GM18868 (cell line): ENCODE data around the gene GOLGA6L7.
"Not testable (repeated sequence)": the region's sequence is repeated elsewhere in the genome, so short reads cannot be mapped to it uniquely, and the experiment has no call there.

ENCODE experiments used
- ATAC-seq: cut with Tn5 transposase; IDR thresholded peaks from one replicate; pipeline ENCODE4 v1.9.1; 2021; ENCODE audit warnings: mild to moderate bottlenecking, moderate library complexity; ENCODE audit not compliant: unreplicated experiment

The GOLGA6L7 gene, protein sequence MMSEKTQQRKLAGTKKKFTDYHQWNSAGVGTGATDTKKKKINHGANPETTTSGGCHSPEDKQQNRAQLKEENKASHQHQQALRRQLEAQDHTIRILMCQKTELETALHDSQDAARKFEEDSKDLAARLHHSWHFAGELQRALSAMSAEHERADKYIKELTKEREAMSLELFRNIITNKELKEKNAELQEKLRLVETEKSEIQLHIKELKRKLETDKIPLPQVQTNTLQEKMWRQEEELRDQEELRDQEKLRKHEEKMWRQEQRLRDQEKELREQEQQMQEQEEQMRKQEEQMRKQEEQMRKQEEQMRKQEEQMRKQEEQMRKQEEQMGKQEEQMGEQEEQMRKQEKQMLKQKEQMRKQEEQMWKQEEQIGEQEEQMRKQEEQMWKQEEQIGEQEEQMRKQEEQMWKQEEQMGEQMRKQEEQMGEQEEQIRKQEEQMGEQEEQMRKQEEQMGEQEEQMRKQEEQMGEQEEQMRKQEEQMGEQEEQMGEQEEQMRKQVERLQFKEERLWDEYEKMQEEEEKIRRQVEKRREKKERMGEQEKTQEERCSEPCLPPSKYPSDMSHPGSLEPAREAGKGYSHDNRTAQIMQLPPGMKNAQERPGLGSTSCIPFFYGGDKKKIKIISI

GRCh38 chr15:28848521-28848920 is at the start of gene GOLGA6L7:
TSS of gene GOLGA6L7 (minus strand) at chr15:28848644. CDS start at chr15:28848549, 95 bp downstream.
- ATAC-seq = not testable (repeated sequence)

DNA sequence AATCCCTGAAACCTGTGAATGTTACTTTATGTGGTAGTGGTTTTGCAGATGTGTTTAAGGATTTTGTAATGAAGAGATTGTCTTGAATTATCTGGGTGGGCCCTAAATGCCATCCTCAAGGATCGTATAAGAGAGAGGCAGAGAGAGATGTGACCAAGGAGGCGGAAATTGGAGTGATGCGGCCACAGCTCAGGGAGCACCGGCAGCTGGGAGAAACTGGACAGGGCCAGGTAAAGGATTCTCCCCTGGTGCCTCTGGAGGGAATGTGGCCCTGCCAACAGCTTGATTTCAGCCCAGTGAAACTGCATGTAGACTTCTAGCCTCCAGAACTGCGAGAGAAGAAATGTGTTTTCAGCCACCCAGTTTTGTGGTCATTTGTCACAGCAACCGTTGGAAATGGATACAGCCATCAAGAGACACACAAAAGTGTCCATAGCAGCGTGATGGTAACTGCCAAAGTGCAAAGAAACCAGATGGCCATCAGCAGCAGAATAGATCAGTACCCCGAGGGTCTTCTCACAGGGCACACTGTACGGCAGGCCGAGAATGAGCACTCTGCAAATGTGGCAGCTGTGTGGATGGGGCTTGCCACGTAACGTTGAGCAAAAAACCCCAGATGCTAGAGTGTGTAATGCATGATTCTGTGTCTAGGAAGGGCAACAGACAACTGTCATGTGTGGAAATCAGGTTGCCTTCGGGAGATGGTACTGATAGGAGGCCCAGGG is 49.6 kb upstream of the GOLGA6L7 start:
- no peak for ATAC-seq

GRCh38 chr15:28896951-28897350 is 48.5 kb upstream of the GOLGA6L7 start:
- no peak for ATAC-seq

- ATAC-seq = no peak
Observed at GRCh38 chr15:28895566-28895965, 47.1 kb upstream of the GOLGA6L7 start.

DNA sequence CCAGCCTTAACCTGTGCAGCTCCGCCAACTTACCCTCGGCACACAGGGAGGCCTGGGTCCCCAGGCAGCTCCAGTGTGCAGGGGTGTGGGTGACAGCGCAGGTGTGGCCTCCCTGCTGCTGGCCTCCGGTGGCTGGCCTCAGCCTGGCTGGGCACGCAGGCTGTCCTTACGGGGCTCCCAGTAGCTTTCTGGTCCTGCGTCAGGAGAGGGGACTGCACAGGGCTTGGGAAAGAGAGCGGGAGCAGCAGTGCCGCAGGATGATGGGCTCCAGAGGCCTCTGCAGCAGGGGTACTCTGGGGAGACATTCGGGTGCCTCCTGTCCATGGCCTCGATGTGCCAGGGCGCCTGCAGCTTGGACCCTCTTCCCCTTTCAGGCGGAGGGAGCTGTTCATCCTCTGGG is 46.7 kb upstream of the GOLGA6L7 start:
- ATAC-seq = no peak

DNA sequence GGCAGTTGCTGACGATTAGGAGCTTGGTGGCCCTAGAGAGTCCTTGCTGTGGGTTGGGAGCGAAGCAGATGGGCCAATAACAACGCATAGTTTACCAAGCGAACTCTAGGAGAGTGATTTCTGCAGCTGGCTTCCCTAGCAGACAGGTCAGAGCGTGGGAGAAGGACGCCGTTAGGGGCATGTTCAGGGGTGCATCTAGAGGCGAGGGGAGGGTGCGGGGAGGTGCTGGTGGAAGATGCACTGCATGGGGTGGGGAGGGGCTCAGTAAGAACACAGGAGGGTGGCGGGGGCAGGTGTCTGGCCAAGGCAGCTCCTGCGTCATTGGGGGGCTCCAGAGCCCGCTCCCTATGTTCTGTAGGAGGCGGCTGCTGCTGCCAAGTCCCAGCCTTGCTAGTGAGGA is 46.2 kb upstream of the GOLGA6L7 start:
- ATAC-seq = no peak

GRCh38 chr15:28892789-28893610 is 44.6 kb upstream of the GOLGA6L7 start:
- ATAC-seq = no peak

- no peak for ATAC-seq
Observed at GRCh38 chr15:28891588-28891987, 43.1 kb upstream of the GOLGA6L7 start.

DNA sequence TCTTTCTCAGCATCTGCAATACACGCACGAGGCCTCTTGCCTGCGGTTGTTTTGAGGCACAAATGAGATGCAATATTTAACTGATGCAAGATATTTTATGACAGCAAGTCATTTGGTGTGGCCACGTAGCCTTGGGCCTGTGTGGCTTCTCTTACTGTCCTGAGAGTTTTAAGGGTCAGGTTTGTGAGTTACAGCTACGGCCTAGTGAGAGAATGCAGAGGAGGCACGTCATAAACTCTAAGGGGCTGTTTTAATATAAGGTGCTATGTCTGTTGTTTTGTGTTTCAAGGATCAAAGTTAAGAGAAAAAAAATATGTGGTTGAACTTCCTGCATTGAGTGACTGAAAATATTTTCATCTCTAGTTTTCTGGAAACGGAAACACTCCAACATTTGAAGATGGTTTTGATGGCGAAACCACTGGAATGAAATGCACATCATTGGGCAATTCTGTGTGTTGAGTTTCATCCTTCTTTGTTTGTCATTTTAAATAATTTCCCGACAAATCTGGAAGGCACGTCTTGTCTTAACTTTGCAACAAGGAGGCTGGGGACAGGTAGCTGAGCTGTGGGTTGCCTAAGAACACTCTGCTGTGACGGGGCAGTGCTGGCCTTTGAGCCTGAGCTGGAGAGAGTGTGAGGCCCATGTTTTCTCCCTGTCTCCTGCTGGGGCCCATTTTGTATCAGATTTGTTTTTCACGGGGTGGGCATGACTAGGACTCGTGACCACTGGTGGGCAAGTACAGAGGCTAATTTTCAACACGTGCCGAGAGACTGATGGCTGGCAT is 42.5 kb upstream of the GOLGA6L7 start:
- no peak for ATAC-seq

GRCh38 chr15:28890291-28890690 is 41.8 kb upstream of the GOLGA6L7 start:
- not testable (repeated sequence) for ATAC-seq

DNA sequence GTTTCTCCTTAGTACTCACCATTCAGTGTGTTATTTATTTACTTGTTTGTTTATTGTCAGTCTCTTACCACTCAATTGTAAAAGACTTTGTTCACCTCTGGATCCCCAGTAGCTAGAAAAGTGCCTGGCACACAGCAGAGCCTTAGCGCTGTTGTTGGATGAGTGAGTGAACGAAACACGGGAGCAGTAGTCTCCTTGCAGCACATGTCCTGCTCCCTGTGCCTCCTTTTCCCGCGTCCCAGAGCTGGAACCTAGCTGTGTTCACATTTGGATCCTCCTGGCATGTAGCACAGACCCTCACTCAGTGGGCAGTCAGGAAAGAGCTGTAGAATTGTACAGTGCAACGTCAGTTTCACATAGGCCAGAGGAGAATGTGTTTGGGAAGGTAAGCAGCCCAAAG is 41.4 kb upstream of the GOLGA6L7 start:
- not testable (repeated sequence) for ATAC-seq

DNA sequence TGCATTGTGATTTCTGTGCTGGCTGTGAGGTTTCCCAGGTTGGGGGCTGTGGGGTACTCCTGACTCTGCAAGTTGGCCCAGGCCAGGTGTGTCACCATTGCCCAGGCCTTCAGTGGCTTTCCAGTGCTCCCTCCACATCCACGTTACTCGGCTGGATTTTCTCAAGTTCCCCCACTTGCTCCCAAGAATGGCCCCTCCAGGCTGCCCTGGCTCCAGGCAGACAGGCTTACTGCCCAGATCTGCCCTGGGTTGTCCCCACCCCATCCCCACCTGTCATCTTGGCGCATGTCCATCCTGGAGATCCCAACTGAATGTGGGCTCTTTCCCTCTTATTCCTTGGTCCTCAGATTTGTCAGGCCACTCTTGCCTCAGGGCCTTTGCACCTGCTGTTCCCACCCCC is 40.9 kb upstream of the GOLGA6L7 start:
- ATAC-seq = no peak

GRCh38 chr15:28888900-28889299 is 40.5 kb upstream of the GOLGA6L7 start:
- no peak for ATAC-seq

- no peak for ATAC-seq
Observed at GRCh38 chr15:28888302-28888894, 40.0 kb upstream of the GOLGA6L7 start.

GRCh38 chr15:28887339-28888174 is 39.1 kb upstream of the GOLGA6L7 start:
- no peak for ATAC-seq

DNA sequence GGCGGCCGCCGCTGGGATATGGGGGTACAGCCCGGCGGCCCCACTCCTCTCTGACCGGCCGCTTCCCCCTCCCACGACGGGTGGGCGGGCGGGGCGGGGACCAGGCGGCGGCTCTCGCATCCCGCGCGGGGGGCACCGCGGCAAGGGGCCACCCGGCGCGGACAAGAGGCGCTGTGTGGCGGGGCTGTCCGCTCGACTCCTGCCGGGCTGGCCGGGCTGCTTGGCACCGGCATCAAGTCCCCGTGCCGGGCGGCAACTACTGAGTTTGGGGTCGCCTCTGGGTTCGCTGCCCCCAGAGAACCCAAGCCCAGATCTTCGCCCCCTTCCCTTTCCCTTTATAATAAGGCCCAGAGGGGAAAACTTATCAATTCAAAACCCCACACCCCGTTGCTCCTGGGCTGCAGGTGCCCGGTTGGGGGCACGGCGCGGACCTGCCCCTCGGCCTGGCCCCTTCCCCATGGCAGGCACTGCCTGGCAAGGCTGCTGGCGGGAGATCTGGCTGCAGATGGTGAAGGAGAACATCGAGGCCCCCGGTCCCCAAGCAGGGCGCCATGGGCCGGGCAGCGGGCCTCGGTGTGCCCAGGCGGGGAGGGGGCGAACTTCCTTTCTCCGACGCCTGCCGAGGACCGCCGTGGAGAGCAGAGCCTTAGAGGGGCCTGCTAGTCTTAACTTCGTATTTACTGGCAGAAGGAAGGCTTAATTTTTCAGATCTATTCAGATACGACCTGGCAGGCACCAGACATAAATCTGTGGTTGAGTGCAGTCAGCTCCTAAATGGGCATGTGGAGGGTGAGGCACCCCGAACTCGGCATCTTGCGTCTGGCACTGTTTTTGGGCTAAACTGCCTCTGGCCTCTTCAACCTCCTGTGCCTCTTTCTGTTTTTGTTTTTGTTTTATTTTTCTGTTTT is 38.2 kb upstream of the GOLGA6L7 start:
- ATAC-seq = no peak

GRCh38 chr15:28885630-28886430 is 37.4 kb upstream of the GOLGA6L7 start, which contains the start of gene APBA2:
TSS of gene APBA2 (plus strand) at chr15:28885974. CDS start at chr15:29053885, 167,911 bp downstream.
- ATAC-seq = no peak
